MCF 10A (cell line): ENCODE measurements around the gene GEN1. TPM values are rescaled to one million over a fixed set of nuclear protein-coding genes. Genes with fewer than 3 reads are reported as not detected.
"Not testable (repeated sequence)": the region's sequence is repeated elsewhere in the genome, so short reads cannot be mapped to it uniquely, and the experiment has no call there.

ENCODE experiments used
- BruUV-seq: library from RNA; stranded (reverse); fragments of 400-500 nt; replicated peaks from 2 replicates; lab custom pipeline; 2021; lab: Mats Ljungman, UMichigan
- CTCF ChIA-PET: fragments of 300-600 bp; sonication (Branson Sonifier 250); formaldehyde crosslinking; extraction: SDS; loops from one replicate; lab custom pipeline; 2021; ENCODE audit warnings: antibody characterized with exemption, inconsistent platforms; lab: Yijun Ruan, JAX
- POLR2A ChIA-PET: fragments of 300-600, 350-650 bp; sonication (Branson Sonifier 250); formaldehyde crosslinking; extraction: SDS; loops from one replicate; lab custom pipeline; 2020; ENCODE audit warnings: antibody characterized with exemption, inconsistent platforms; lab: Yijun Ruan, JAX
- DNase-seq: peaks from one replicate; pipeline ENCODE4 v3.0.0-alpha.2; 2018; ENCODE audit not compliant: unreplicated experiment
- H3K27ac Mint-ChIP-seq: one replicate; pipeline ENCODE4 v1.8.0; 2022; ENCODE audit warnings: mild to moderate bottlenecking, low read depth, mixed read lengths; ENCODE audit not compliant: unreplicated experiment
- H3K27me3 Mint-ChIP-seq: one replicate; pipeline ENCODE4 v1.8.0; 2022; ENCODE audit warnings: mixed read lengths; ENCODE audit not compliant: insufficient read depth, unreplicated experiment
- H3K36me3 Mint-ChIP-seq: one replicate; pipeline ENCODE4 v1.8.0; 2022; ENCODE audit warnings: mild to moderate bottlenecking, moderate library complexity, mixed read lengths; ENCODE audit not compliant: insufficient read depth, unreplicated experiment
- H3K4me1 Mint-ChIP-seq: one replicate; pipeline ENCODE4 v1.8.0; 2022; ENCODE audit warnings: mixed read lengths; ENCODE audit not compliant: insufficient read depth, unreplicated experiment
- H3K4me3 Mint-ChIP-seq: one replicate; pipeline ENCODE4 v1.8.0; 2022; ENCODE audit warnings: mild to moderate bottlenecking, moderate library complexity, mixed read lengths; ENCODE audit not compliant: unreplicated experiment
- H3K9me3 Mint-ChIP-seq: one replicate; pipeline ENCODE4 v1.8.0; 2022; ENCODE audit warnings: mixed read lengths; ENCODE audit not compliant: unreplicated experiment
- intact Hi-C: fragments of 100-400 bp; cut with micrococcal nuclease; formaldehyde crosslinking; loops from 2 replicates; pipeline ENCODE4 v1.14.1; 2022
- total RNA-seq: library from RNA; stranded (reverse); gene quantifications from 2 replicates; pipeline ENCODE4 v1.2.3, GENCODE V29; 2022
- TF ChIP-seq, protein P1 (sequence below): fragments of 200-600 bp; IDR thresholded peaks from one replicate; pipeline ENCODE4 v1.8.0; 2022; ENCODE audit warnings: antibody characterized with exemption, mild to moderate bottlenecking; ENCODE audit not compliant: unreplicated experiment

Gene GEN1
- total RNA-seq, 1 experiment from 2014 or later = 19.8 TPM

DNA sequence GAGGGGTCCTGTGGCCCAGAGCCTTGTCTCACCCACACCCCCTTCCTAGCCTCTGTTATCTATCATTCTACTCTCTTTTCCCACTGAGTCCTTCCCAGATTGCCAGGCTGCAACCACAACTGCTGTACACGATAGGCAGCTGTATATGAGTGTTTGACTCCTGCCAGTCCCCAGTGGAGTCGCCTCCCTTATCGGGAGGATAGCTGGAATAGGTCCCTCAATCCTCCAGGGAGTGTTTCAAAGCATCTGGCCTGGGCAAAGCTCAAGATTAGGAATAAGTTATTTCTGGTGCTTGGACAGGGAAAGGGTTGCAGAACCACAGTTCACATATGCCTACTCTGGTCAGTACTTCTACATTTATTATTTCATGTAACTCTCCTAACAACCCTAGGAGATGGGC, 67.1 kb downstream of the GEN1 start:
- intact Hi-C loops = no loop called here
- DNase-seq = no peak
- Mint-ChIP-seq H3K4me1 (peaks cover 5% of the 10 kb centered on the region), H3K36me3 (peaks cover 5% of the 10 kb centered on the region), H3K4me3 (no peak overlapping the region), H3K27me3 (no peaks in the 10 kb centered on the region), H3K27ac (no peak overlapping the region), H3K9me3 (no peaks in the 10 kb centered on the region)
- no TSS peak for BruUV-seq
- ChIA-PET POLR2A (interaction anchor here (0.6 to 1.0 kb wide), 2 partner anchors 21 to 57 kb away, joined by 3 read pairs; partner anchors contain the start of gene KCNS3), CTCF (interaction anchor here (0.8 to 4.0 kb wide), 6 partner anchors 9 to 557 kb away, joined by 3 to 30 read pairs (median 4); no protein-coding TSS in a partner anchor)
- TF ChIP-seq, protein P1, sequence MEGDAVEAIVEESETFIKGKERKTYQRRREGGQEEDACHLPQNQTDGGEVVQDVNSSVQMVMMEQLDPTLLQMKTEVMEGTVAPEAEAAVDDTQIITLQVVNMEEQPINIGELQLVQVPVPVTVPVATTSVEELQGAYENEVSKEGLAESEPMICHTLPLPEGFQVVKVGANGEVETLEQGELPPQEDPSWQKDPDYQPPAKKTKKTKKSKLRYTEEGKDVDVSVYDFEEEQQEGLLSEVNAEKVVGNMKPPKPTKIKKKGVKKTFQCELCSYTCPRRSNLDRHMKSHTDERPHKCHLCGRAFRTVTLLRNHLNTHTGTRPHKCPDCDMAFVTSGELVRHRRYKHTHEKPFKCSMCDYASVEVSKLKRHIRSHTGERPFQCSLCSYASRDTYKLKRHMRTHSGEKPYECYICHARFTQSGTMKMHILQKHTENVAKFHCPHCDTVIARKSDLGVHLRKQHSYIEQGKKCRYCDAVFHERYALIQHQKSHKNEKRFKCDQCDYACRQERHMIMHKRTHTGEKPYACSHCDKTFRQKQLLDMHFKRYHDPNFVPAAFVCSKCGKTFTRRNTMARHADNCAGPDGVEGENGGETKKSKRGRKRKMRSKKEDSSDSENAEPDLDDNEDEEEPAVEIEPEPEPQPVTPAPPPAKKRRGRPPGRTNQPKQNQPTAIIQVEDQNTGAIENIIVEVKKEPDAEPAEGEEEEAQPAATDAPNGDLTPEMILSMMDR = no peak

DNA sequence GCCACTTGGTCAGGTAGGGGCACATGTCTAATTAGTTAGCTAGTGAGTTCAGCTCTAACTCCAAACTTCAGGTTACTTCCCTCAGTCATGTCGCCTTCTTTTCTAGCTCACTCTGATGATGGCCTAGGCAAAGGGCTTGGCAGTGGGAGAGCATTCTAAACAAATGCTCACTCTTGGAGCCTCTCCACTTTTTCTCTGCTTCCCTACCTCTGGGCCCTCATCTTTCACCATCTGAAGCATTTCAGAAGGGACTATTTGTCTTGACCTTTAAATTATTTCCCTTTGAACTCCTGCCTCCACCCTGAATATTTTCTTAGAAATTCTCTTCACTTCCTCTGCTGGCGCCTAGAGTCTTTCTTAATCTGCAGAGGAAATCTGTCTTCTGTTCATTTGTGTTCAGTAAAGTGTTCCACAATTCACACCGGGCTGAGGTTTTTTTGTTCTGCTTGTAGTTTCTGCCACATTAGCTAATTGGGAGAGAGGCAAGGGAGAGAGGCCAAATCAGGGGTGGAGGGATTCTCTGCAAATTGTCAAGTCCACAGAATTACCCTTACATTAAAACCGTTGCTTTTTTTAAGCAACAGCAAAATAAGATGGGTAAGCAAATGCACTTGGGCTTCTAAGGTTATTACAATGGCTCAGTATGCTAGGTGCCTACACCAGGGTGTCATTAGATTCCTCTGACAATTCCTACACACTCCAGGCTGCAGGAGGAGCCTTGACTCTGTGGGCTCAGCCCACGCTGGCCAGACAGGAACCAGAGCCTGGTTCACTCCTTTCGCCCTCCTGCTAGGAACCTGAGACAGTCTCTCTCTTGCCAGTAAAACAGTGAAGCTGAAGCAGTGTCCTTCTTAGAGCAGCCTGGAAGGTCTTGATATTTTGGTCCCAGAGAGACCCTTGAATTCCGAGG, 67.9 kb downstream of the GEN1 start:
- Mint-ChIP-seq H3K4me1 (no peaks in the 10 kb centered on the region), H3K4me3 (no peak overlapping the region), H3K27me3 (no peaks in the 10 kb centered on the region), H3K27ac (no peak overlapping the region), H3K36me3 (no peaks in the 10 kb centered on the region), H3K9me3 (no peaks in the 10 kb centered on the region)
- no TSS peak for BruUV-seq
- POLR2A ChIA-PET = no interaction called here
- intact Hi-C loops = no loop called here
- TF ChIP-seq, protein P1 = no peak
- DNase-seq = no peak
- CTCF ChIA-PET = interaction anchor here (0.8 to 4.0 kb wide), 5 partner anchors 8 to 557 kb away, joined by 3 to 30 read pairs (median 5); no protein-coding TSS in a partner anchor

DNA sequence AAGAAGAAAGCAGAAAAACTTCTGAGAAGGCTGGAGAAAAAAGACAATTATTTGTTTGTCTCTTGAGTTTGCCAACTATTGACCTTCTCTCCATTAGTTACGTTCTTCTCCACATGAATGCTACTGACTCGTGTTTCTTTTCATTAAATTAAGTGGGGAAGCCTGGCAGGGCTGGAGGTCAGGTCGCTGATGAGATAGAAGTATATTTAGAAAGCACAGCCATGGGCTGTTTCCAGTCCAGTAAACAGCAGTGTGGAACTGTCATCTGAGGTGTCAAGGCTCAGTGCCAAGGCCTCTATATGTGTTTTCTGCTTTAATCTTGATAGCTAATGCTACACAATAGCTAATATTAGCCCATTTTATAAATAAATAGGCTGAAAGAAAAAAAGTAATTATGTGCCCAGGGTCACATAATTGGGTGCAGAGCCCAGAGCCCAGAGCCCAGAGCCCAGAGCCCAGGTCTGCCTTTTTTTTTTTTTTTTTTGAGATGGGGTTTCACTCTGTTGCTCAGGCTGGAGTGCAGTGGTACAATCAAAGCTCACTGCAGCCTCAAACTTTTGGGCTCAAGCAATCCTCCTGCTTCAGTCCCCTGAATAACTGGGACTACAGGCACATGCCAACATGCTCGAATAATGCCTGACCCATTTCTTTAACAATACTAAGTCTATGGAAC, 68.6 kb downstream of the GEN1 start:
- no TSS peak for BruUV-seq
- H3K36me3 Mint-ChIP-seq = no peaks in the 10 kb centered on the region
- ChIA-PET POLR2A (no interaction called here), CTCF (interaction anchor here (0.6 to 4.0 kb wide), 5 partner anchors 8 to 867 kb away, joined by 3 to 30 read pairs (median 3); no protein-coding TSS in a partner anchor)
- H3K9me3 Mint-ChIP-seq = no peaks in the 10 kb centered on the region
- H3K4me1 Mint-ChIP-seq = no peaks in the 10 kb centered on the region
- TF ChIP-seq, protein P1 = no peak
- H3K4me3 Mint-ChIP-seq = no peak overlapping the region
- no peak overlapping the region for H3K27ac Mint-ChIP-seq
- no peak for DNase-seq
- intact Hi-C loops = no loop called here
- no peaks in the 10 kb centered on the region for H3K27me3 Mint-ChIP-seq

DNA sequence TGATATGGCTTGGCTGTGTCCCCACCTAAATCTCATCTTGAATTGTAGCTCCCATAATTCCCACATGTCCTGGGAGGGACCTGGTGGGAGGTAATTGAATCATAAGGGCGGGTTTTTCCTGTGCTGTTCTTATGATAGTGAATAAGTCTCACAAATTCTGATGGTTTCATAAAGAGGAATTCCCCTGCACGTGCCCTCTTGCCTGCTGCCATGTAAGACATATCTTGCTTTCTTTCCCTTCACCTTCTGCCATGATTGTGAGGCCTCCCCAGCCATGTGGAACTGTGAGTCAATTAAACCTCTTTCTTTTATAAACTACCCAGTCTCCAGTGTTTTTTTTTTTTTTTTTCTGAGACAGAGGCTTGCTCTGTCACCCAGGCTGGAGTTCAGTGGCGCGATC, 69.7 kb downstream of the GEN1 start:
- CTCF ChIA-PET = interaction anchor here (0.6 to 1.4 kb wide), 4 partner anchors 21 to 868 kb away, joined by 3 to 5 read pairs (median 3); no protein-coding TSS in a partner anchor
- BruUV-seq, H3K27ac Mint-ChIP-seq, H3K4me3 Mint-ChIP-seq, H3K36me3 Mint-ChIP-seq, H3K9me3 Mint-ChIP-seq, intact Hi-C loops, DNase-seq, POLR2A ChIA-PET, H3K4me1 Mint-ChIP-seq, H3K27me3 Mint-ChIP-seq: not testable (repeated sequence)
